SK-N-SH treated with all-trans-retinoic acid at 6 μM for 48 hours (cell line): Measurements from ENCODE around the gene TMEM209.

ENCODE experiments used
- BACH2 ChIP-seq: fragments of 250-450 bp; sonication (Bioruptor Pico); IDR thresholded peaks from 2 replicates; pipeline ENCODE4 v1.9.0; 2021; ENCODE audit warnings: mild to moderate bottlenecking, borderline replicate concordance
- PATZ1 ChIP-seq: fragments of 250-450 bp; sonication (Bioruptor Pico); IDR thresholded peaks from 2 replicates; pipeline ENCODE4 v1.8.0; 2020; ENCODE audit warnings: mild to moderate bottlenecking, moderate library complexity, borderline replicate concordance
- SNAI2 ChIP-seq: fragments of 250-450 bp; sonication (Bioruptor Pico); IDR thresholded peaks from 2 replicates; pipeline ENCODE4 v1.5.0; 2020; ENCODE audit warnings: mild to moderate bottlenecking, moderate library complexity
- ZFP3 ChIP-seq: fragments of 250-450 bp; sonication (Bioruptor Pico); IDR thresholded peaks from 2 replicates; pipeline ENCODE4 v1.5.0; 2020; ENCODE audit warnings: mild to moderate bottlenecking, moderate library complexity
- ZFP30 ChIP-seq: fragments of 450-650 bp; formaldehyde crosslinking; IDR thresholded peaks from 2 replicates; pipeline ENCODE4 v1.5.0; 2022; ENCODE audit warnings: mild to moderate bottlenecking, moderate library complexity

- TF ChIP-seq SNAI2 (CRISPR knock-in tag) (no peak), ZFP30 (CRISPR knock-in tag) (no peak), PATZ1 (CRISPR knock-in tag) (no peak), BACH2 (no peak), ZFP3 (CRISPR knock-in tag) (no peak)
Observed at GRCh38 chr7:130134106-130134636, 71.0 kb downstream of the TMEM209 start.
